HTERT RPE-1 (cell line): ENCODE data around the gene SGTB.
"Not testable (repeated sequence)": the region's sequence is repeated elsewhere in the genome, so short reads cannot be mapped to it uniquely, and the experiment has no call there.

ENCODE experiments used
- in situ Hi-C: fragments of 300-500 bp; cut with MboI; formaldehyde crosslinking; loops from 4 replicates; pipeline ENCODE4 v1.14.3; 2020; ENCODE audit warnings: low sequenced_read_pairs

Gene SGTB

DNA sequence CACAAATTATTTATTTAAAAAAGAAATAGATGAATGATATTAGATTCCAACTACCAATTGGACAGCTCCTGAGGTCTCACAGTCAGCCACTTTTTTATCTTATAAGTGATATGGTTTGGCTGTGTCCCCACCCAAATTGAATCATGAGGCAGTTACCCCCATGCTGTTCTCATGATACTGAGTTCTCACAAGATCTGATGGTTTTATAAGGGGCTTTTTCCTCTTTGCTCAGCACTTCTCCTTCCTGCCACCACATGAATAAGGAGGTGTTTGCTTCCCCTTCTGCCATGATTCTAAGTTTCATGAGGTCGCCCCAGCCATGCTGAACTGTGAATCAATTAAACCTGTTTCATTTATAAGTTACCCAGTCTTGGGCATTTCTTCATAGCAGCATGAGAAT lies 13.0 kb upstream of the SGTB start:
- in situ Hi-C loops: no loop called here

DNA sequence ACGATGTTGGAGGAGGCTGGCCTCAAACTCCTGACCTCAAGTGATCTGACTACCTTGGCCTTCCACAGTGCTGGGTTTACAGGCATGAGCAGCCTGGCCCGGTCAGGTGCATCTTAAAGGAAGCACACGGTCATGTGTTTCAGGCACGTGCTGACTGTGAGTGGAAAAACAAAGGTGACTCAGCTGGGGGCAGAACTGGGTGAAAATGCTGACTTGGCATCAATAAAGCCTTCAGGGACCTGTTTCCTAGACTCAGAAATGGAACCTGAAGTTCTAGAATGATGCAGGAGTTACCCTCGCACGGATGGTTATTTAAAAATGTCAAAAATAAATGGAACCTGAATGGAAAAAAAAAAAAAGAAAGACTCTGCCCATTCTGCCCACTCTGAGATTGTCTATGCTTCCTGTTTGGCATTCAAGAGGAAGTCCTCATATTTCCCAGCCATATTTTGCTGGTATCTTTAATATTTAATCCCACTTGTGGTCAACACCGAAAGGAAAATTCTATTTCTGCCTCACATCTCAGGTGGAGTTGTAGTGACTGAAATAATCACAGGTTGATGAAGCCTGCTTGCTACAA lies 12.4 kb upstream of the SGTB start:
- in situ Hi-C loops: not testable (repeated sequence)

- in situ Hi-C loops: not testable (repeated sequence)
Observed at GRCh38 chr5:65732046-65732445, 10.1 kb upstream of the SGTB start.

DNA sequence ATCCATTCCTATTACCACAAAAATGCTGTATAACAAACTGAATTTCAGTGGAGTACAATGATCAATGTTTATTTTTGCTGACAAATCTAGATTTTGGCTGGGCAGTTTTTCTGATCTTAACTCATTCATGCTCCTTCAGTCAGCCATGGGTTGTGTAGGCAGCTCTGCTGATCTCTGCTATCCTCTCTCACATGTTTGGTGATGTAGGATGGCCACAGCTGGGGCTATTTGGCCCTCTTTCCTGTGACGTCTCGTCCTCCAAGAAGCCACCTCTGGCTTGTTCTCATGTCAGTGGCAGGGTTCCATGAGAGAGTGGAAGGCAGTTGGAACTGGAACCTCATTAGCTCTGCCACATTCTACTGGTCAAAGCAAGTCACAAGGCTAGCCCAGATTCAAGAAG lies 9.0 kb upstream of the SGTB start:
- in situ Hi-C loops: no loop called here

DNA sequence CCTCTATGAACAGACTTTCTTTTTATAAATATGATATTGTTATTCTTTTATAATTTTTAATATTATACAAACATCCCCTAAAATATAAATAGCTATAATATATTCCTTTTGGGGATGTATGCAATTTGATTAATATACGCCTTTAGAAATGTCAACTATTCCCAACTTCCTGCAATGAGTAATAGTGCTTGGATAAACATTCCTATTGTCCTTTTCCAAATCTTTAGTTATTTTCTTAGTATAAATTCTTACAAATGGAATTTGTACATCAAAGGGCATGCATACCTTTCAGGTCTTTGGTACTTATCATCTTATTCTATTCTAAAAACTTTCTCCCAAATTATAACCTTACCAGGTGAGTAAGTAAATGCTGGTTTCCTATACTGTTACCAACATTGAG lies 6.3 kb upstream of the SGTB start:
- in situ Hi-C loops: no loop called here

- in situ Hi-C loops: no loop called here
Observed at GRCh38 chr5:65727491-65728156, 5.7 kb upstream of the SGTB start.

DNA sequence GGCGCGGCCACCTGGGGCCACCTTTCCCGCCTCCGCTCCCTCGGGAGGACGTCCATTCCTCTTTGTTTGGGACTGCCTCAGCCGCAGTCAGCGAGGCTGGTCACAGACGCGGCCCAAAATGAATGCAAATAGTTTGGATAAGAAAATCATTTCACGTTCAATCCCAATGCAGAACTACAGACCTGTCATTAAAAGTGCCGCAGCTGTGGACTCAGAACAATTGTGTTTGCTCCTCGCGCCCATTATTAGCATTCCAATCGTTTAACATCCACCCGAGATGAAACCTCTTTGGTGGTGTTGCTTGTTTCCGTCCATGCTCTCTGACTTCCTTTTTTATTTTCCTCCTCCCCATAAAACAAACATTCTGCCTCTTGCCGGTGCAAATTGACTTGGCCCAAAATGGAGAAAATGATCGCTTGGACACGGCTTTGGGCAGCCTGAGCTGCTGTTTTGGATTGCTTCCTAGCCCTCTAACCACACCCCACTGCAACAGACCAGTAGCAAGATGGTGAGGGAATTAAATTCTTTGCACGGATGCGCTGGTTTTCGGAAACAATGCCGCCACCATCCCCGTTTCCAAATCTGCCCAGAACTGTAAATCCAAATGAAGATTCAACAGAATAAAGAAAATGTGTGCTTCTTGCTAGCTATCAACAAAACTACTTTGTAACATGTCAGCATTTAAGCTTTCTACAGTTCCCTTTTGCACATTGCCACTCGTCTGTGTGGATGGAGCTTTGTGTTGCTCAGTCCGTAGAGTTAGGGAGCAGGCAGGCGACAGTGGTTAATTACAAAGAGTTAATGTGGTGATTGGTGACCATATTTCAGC lies 880 bp upstream of the SGTB start:
- in situ Hi-C loops: no loop called here

DNA sequence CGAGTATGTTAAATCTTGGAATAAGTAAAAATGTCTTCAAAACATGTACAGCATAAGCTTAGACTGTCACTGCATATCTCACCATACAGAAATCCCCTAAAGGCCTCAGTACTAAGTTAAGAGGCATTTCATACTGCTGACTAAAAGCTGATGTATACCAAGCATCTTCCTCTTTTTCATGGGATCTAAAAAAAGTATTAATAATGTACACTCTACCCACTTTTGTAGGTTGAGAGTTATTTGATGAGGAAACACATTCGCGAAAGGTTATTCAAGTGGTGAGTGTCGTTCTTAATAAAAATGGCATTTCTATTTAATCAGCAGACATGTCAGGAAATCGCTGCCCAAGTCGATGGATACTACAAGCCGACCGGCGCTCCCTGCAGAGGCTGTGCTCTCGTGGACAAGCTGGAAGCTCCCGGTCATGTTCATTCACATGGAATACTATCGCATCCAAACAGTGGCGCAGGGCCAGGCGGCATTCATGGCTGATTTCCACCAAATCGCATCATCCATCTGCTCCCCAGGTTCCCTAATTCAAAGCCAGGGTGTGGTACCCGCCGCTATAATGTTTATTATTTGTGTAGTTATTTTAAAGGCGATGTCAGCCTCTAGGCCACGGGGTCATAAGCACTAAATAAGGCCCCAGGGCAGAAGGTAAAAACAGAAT lies 724 bp downstream of the SGTB start:
- in situ Hi-C loops: no loop called here

GRCh38 chr5:65718576-65719310 lies 3.2 kb downstream of the SGTB start:
- in situ Hi-C loops: no loop called here

DNA sequence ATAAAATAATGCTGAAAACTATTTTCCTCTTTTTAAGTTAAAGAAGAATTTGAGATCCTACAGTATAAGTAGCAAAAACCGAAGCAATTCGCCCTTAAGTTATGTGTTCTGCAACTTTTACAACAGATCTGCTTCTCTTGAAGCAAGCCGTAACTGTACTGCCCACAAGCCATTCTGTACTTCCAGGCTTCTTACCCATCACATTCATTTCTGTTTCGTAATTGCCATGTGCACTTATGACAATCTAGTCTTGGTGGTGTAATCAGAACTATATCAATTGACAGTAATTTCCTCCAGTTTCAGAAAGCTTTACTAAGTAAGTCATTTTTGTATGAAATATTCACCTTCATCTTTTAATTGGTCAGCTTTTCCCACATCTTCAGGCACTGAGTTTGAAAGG lies 13.8 kb downstream of the SGTB start:
- in situ Hi-C loops: no loop called here

DNA sequence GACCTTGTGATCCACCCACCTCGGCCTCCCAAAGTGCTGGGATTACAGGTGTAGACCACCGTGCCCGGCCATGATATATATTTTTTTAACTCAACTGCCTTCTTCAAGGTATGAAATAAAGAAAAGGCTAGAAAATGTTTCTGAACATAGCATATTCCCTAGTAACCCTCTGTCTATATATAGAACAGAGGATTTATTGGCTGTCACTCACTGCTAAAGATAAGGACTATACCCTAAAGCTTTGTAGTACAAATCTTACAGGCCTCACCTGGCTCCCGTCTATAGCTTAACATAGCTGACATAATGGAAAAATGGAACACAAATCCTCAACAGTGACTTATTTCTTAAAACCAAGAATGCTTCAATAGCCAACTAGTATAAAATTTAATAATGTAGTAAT lies 14.2 kb downstream of the SGTB start:
- in situ Hi-C loops: no loop called here

DNA sequence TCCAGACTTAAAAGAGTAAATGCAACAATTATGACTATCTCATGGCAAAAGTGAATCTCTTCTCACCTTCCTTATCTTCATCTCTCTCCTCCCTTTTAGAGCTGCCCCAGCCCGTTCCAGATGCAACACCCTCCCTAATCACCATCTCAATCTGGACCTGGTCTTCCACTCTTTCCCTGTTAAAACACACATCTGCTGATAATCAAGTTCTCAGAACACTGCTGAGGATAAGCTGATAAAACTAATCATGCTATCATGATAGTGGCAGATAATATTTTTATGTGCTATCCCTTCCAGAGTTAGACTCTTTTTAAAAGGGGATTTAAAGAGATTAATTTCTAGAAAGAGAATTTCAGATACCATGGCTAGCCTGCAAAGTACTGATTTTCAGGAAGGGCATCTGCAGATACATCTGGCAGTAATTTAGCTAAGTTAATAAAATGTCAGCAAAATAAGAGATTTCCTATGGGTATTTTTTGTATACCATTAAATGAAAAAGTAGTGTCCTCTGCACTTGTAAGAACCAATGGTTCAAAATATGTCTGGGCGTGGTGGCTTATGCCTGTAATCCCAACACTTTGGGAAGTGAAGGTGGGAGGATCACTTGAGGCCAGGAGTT lies 17.2 kb downstream of the SGTB start:
- in situ Hi-C loops: no loop called here

GRCh38 chr5:65702036-65702435 lies 19.9 kb downstream of the SGTB start:
- in situ Hi-C loops: no loop called here

DNA sequence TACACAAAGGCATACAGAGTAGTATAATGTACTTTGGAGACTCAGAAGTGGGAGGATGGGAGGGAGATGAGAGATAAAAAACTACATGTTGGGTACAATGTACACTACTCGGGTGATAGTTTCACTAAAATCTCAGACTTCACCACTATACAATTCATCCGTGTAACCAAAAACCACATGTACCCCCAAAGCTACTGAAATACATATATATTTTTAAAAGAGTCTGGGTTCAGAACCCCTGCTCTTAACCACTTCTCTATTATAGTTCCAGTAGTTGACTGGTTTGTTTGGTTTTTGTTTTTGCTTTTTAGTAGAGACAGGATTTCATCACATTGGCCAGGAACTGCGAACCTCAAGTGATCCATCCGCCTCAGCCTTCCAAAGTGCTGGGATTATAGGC lies 22.6 kb downstream of the SGTB start:
- in situ Hi-C loops: no loop called here

DNA sequence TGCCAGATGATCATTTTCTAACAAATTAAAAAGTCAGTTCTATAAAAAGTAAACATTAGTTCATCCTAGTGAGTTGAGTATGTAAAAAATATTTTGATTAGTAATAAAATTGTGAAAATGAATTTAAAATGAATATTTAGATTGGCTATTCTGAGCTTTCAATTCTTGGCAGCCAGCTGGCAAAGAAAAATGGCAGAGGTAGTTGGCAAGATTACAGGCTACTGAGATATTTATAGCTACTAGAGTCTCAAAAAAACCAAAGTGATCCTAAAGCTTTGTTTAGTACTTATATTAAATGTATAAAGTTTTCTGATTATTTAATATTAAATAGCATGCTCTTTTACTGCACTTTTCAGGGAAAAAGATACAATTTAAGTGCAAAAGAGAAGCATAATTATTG lies 25.0 kb downstream of the SGTB start:
- in situ Hi-C loops: no loop called here

GRCh38 chr5:65695896-65696295 lies 26.0 kb downstream of the SGTB start:
- in situ Hi-C loops: no loop called here

- in situ Hi-C loops: no loop called here
Observed at GRCh38 chr5:65695162-65695755, 26.6 kb downstream of the SGTB start.

- in situ Hi-C loops: no loop called here
Observed at GRCh38 chr5:65693121-65693520, 28.8 kb downstream of the SGTB start.

GRCh38 chr5:65682148-65682547 lies 39.8 kb downstream of the SGTB start:
- in situ Hi-C loops: no loop called here

GRCh38 chr5:65676056-65676455 lies 45.9 kb downstream of the SGTB start:
- in situ Hi-C loops: not testable (repeated sequence)
